ENCODE measurements around the gene MGLL.

The MGLL gene

DNA sequence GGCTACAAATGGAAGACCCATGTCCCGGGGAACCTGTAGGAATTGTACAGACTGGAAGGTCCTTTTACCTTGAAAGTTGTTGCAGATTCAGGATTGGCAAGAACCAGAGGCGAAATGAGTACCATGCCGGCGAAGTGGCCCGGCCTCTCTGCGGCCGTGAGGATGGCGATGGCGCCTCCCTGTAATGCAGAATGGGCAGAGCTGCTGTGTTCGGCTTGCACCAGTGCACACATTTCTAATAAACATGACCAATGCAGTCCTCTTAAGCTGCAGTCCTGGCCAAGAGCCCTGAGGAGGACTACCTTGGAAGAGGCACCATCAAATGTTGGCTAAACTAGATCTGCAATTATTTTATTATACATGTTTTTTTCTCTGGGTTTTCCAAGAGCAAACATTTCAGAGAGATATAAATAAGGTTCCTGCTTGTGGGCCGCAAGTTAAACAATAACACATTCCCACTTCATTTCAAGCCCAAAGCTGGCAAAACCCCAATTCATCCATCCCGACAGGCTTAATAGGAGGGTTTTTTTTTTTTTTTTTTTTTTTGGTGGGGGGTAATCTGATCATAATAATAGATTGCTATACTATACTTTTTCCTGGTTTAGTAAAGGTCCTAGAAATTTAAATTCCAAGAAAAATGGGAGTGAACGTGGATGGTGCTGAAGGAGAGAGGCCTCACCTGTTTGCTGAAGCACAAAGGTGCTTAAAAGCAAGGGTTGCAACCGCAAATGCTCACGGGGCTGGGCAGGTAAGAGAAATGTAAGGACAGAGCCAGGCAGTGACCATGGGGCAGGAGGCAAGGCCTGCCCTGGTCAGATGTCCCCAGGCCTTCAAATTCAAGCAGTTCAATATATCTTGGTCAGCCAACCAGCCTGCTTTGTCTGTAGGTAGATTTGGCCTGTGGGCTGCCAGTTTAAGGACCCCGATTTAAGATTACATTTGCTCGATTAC lies 101.1 kb downstream of the MGLL start:
- ATAC-seq (no peak), DNase-seq (ENCODE audit: low spot score in 2 of 2) (no peak)
- Mint-ChIP-seq H3K4me1 (no peaks in the 10 kb centered on the region), H3K27ac (no peak overlapping the region), H3K36me3 (no peaks in the 10 kb centered on the region), H3K4me3 (no peak overlapping the region), H3K9me3 (no peaks in the 10 kb centered on the region)

DNA sequence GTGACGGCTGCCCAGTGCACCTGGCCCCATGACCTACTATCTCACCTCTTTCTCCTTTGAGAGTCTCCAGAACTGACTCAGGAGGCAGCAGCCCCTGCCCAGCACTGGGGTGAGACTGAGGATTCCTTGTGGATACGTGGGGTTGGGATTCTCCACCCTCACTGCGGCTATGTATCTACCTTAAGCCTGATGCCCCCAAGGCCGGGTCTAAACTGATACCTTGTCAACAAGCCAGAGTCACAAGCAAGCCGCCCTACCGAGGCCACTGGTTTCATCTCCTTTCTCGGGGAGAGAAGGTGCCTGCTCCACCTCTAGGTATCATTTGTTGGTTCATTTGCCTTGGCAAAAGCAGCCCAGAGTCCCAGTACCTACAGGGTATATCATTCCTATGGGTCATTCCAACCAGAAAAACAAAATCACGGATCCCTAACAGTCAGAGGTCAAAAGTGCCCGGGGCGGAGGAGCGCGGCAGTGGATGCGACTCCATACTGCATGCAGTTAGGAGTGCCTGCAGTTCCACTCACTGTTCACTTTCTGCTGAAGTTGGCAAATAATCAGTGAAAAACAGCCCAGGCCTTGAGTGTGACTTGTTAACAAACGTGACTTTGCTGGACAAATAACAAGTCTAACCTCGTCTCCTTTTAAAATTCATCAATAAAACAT lies 102.0 kb downstream of the MGLL start:
- no peak overlapping the region for H3K4me3 Mint-ChIP-seq
- DNase-seq (ENCODE audit: low spot score in 2 of 2) (no peak), ATAC-seq (no peak)
- no peaks in the 10 kb centered on the region for H3K9me3 Mint-ChIP-seq
- no peak overlapping the region for H3K27ac Mint-ChIP-seq
- no peaks in the 10 kb centered on the region for H3K4me1 Mint-ChIP-seq
- no peaks in the 10 kb centered on the region for H3K36me3 Mint-ChIP-seq

DNA sequence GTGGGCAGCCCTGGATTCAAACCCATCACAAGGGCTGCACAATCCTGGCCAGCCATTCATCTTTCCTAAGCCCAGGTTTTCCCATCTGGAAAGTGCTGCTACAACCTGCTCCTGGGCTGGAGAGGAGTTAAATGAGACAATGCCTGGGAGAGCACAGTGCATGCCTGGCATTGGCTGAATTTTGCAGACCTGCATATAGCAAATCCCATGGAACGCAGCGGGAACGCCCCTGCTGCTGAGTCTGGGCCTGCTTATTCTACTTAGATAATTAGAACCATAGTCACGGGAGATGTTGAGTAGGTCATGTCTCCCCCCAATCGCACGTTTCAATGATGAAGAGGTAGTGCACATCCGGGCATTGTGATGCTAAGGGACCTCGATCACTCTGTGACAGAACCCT lies 102.9 kb downstream of the MGLL start:
- no peak for DNase-seq (ENCODE audit: low spot score in 2 of 2)
- H3K9me3 Mint-ChIP-seq: no peaks in the 10 kb centered on the region
- H3K36me3 Mint-ChIP-seq: no peaks in the 10 kb centered on the region
- no peak overlapping the region for H3K27ac Mint-ChIP-seq
- ATAC-seq: no peak
- H3K4me3 Mint-ChIP-seq: no peak overlapping the region
- H3K4me1 Mint-ChIP-seq: no peaks in the 10 kb centered on the region

DNA sequence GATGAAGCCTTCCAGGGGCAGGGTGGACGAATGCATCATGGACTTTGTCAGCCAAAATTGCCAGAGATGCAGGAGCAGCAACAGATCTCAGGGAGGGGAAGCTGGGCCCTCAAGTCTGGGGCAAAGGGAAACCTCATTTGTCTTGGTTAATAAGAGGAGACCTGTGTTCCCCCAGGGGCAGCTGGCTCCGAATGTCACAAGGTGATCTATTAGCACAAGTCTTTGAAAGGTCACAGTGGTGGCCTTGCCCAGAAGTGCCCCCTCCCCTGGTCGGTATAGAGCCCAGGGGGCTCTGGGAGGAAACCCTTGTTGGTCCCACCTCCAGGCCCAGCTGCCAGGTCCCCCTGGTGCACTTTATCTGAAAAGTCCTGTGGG lies 103.4 kb downstream of the MGLL start:
- H3K9me3 Mint-ChIP-seq: no peaks in the 10 kb centered on the region
- ATAC-seq: no peak
- H3K27ac Mint-ChIP-seq: no peak overlapping the region
- no peaks in the 10 kb centered on the region for H3K4me1 Mint-ChIP-seq
- no peak for DNase-seq (ENCODE audit: low spot score in 2 of 2)
- H3K36me3 Mint-ChIP-seq: no peaks in the 10 kb centered on the region
- H3K4me3 Mint-ChIP-seq: no peak overlapping the region

DNA sequence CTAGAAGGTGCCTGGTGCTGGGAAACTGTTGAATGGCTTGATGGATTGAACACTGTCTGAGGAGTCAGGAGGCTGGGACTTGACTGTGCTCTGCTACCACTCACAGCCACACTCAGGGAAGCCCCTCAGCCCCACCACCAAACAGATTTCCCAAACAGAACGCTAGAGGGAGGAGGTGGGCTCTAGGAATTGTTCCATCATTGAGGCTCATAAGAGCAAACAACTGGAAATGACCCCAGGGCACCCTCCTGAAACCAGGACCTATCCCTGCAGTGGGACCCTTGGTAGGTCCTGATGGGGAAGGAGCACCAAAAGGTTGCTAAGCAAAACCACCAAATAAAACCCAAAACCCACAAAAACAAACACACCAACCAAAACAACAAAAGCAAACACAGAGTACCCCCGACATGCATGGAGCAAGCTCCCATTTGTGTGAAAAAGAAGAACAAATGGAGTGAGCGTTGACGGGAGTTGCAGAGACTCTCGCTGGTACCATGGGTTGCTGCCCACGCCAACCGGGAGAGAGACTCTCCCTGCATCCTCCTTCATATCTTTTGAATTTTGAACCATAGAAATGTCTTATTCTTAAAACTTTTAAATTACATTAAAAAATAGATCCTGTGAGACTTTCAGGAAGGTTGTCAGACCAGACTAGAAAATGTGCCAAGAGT lies 103.9 kb downstream of the MGLL start:
- H3K9me3 Mint-ChIP-seq: no peaks in the 10 kb centered on the region
- ATAC-seq: no peak
- H3K4me3 Mint-ChIP-seq: no peak overlapping the region
- H3K27ac Mint-ChIP-seq: no peak overlapping the region
- no peaks in the 10 kb centered on the region for H3K4me1 Mint-ChIP-seq
- no peak for DNase-seq (ENCODE audit: low spot score in 2 of 2)
- no peaks in the 10 kb centered on the region for H3K36me3 Mint-ChIP-seq

DNA sequence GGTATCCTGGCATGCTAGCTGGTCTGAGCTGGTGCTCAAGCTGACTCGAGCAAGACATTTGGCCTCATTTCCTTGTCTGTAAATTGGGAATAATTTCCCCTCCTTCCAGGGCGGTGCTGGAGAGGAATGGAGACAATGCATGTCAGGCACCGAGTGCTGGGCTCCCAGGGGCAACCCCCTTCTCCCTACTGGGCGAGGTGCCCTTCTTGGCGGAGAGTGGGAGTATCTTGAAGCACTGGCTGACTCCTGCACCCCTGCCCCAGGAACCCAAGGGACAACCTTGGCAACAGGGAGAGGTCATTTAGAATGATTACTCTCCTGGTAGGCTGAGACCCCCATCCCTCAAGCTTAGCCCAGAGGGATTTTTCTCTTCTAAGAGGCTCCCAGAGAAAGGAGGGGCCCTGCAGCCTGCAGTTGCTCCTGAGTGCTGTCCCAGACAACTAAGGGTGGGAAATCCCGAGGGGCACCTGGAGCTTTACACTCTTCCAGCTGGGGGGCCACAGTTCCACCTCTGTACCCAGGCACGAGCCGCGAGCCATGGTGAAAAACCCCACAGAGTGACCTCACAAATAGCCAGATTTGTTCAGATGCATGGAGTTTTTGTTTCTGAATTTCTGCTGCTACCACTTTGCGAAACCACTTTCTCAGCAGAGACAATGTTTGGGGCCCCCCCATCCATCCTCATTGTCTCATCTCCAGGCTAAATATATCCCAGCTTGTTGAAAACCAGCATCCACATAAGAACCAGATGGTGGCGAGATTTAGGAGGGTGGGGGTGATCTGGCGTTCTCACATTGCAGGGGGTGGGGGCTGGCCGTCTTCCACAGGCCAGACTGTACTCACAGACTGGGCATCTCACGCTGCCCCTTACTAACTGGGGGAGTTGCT lies 104.7 kb downstream of the MGLL start:
- Mint-ChIP-seq H3K4me3 (no peak overlapping the region), H3K27ac (no peak overlapping the region), H3K36me3 (no peaks in the 10 kb centered on the region), H3K9me3 (no peaks in the 10 kb centered on the region), H3K4me1 (no peaks in the 10 kb centered on the region)
- DNase-seq (ENCODE audit: low spot score in 2 of 2): no peak
- ATAC-seq: no peak

DNA sequence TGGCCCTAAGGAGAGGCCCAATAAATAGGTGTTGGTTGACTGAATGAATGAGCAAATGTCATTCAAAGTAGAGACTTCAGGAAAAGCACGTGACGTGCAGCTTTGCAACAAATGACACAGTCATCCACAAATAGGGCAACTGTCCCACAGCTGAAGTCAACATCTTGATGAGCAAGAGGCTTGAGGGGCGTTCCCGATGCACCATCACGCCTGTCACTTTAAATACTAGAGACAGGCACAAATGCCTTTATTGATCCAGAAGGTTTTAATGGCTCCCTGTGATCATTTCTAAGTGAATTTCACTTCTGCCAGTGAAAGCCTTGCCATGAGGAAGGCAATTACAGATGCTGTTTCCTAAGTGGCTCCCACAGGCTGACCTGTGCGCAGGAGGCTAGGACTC lies 105.9 kb downstream of the MGLL start:
- no peak for DNase-seq (ENCODE audit: low spot score in 2 of 2)
- no peaks in the 10 kb centered on the region for H3K36me3 Mint-ChIP-seq
- H3K4me3 Mint-ChIP-seq: no peak overlapping the region
- ATAC-seq: no peak
- H3K4me1 Mint-ChIP-seq: no peaks in the 10 kb centered on the region
- no peaks in the 10 kb centered on the region for H3K9me3 Mint-ChIP-seq
- H3K27ac Mint-ChIP-seq: no peak overlapping the region

DNA sequence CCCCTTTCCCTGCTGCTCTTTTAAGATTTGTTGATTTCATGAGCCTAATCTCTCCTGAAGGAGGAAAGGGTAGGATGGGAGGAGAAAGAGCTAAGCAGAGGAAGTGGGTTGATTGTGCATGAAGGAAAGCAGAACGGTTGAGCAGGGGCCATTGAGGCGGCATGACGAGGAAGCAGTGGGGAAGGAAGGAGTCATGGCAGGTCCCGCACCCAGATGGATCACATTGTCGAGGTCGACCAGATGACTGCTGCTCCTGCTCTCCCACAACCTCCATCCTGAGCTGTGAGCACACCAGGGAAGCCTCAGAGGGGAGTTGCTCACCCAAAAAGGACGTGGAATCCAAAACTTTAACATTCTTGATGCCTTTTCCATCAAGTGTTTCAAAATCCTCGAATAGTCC lies 106.8 kb downstream of the MGLL start:
- Mint-ChIP-seq H3K4me3 (no peak overlapping the region), H3K36me3 (no peaks in the 10 kb centered on the region), H3K9me3 (no peaks in the 10 kb centered on the region), H3K4me1 (no peaks in the 10 kb centered on the region), H3K27ac (no peak overlapping the region)
- DNase-seq (ENCODE audit: low spot score in 2 of 2) (no peak), ATAC-seq (no peak)

DNA sequence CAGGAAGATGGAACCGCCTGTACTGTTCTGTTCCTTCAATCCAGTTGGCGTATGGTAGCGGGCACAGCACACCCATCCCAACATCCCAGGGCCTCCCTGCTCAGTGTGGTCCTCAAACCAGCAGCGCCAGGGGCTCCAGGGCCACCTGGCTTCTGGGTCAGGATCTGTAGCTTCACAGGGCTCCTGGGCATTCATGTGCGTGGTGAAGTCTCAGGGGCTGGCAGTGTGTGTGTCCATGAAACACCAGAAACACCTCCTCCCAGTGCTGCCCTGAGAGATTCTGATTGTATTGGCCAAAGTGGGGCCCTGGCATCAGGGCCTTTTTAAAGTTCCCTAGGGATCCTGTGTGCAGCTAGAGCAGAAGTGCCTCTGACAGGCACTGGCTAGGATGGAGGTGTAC lies 107.4 kb downstream of the MGLL start:
- no peak for ATAC-seq
- no peaks in the 10 kb centered on the region for H3K9me3 Mint-ChIP-seq
- no peak overlapping the region for H3K27ac Mint-ChIP-seq
- no peaks in the 10 kb centered on the region for H3K36me3 Mint-ChIP-seq
- DNase-seq (ENCODE audit: low spot score in 2 of 2): no peak
- H3K4me3 Mint-ChIP-seq: no peak overlapping the region
- no peaks in the 10 kb centered on the region for H3K4me1 Mint-ChIP-seq

DNA sequence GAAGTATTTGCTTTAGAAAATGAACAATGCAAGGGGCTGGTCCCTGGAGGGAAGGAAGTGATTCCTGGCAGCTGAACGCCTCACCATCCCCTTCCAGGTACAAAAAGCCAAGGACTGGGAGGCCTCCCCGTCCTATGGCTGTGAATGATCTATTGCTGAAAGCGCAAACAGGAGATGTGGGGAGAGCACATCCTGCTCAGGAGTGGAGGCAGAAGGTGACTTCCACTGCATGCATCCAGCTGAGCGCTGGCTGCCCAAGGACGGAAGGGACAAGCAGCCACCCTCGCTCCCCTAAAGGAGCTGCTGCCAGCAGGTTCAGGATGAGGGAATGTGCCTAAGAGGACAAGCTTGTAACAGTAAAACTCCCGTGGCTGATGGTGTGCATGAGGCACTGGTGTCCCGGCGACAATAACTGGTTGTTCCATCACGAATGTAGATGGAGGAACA lies 108.2 kb downstream of the MGLL start:
- ATAC-seq: no peak
- no peaks in the 10 kb centered on the region for H3K4me1 Mint-ChIP-seq
- H3K27ac Mint-ChIP-seq: no peak overlapping the region
- no peak for DNase-seq (ENCODE audit: low spot score in 2 of 2)
- H3K36me3 Mint-ChIP-seq: no peaks in the 10 kb centered on the region
- H3K4me3 Mint-ChIP-seq: no peak overlapping the region
- H3K9me3 Mint-ChIP-seq: no peaks in the 10 kb centered on the region

DNA sequence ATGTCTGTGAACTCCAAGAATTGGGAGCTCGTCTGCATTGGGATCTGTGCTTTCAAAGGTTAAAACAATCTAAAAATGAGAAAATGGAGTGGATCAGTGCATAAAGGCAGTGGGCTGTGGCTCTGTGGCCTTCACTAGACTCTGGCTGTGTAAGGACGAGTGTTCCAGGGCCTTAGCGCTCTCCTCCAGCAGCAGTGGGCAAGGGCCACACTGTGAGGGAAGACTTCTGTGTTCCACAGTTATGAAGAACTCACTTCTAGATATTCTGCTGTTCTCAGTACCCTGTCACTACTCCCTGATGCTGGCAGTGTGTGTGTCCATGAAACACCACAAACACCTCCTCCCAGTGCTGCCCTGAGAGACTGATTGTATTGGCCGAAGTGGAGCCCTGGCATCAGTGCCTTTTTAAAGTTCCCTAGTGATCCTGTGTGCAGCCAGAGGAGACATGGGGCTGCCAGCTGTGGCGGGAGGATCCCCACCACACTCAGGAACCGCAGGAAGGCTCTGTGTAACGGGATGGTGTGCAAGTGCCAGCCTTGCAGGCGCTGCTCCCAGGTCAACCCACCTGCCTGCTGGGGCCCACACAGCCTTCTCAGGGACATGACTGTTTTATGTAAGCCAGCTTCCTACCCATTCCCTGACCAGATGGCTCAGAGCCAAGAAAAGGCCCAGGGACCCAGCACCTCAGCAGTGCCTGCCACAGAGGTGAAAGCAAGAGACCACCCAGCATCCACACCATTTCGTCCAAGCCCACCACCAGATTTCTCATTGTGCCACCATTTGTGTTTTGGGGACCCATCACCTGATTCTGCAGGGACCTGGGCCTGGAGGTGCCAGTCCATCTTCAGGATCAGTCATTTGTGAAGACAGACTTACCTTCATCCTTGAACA lies 109.2 kb downstream of the MGLL start:
- ATAC-seq: no peak
- Mint-ChIP-seq H3K9me3 (no peaks in the 10 kb centered on the region), H3K36me3 (no peaks in the 10 kb centered on the region), H3K4me3 (no peak overlapping the region), H3K4me1 (no peaks in the 10 kb centered on the region), H3K27ac (no peak overlapping the region)
- no peak for DNase-seq (ENCODE audit: low spot score in 2 of 2)

DNA sequence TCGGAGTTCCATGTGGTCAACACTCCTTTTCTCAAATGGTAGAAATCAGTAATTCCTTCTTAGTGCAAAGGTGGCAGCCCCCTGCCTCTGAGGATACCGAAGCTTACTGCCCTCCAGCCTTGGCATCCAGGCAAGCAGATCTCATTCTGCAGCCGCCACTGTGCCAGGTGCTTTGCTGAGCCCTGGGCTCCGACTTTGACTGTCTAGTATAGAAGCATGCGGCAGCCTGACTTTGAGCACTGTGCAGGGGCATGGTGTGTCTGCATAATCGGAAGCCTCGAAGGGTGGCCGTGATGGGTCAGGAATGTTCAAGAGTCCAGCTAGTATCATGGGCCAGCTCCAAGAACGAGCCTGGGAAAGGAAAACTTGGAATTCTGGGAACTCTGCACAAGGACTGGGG lies 109.9 kb downstream of the MGLL start:
- no peaks in the 10 kb centered on the region for H3K4me1 Mint-ChIP-seq
- H3K4me3 Mint-ChIP-seq: no peak overlapping the region
- no peak overlapping the region for H3K27ac Mint-ChIP-seq
- ATAC-seq (no peak), DNase-seq (ENCODE audit: low spot score in 2 of 2) (no peak)
- H3K36me3 Mint-ChIP-seq: no peaks in the 10 kb centered on the region
- H3K9me3 Mint-ChIP-seq: no peaks in the 10 kb centered on the region

DNA sequence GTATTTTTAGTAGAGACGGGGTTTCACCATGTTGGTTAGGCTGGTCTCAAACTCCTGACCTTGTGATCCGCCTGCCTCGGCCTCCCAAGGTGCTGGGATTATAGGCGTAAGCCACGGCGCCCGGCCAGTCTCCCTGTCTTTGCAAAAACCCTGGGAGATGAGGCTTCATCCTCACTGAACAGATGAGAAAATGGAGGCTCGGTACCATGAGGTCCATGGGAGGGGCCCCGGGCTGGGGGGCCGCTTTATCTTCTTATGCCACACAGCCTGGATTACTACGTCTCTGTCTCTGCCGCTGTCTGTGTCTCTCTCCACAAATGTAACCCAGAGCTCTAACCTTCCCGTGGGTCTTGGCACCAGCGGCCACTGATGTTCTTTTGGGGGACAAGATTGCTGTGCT lies 110.4 kb downstream of the MGLL start:
- ATAC-seq (no peak), DNase-seq (ENCODE audit: low spot score in 2 of 2) (no peak)
- H3K27ac Mint-ChIP-seq: no peak overlapping the region
- no peaks in the 10 kb centered on the region for H3K36me3 Mint-ChIP-seq
- H3K9me3 Mint-ChIP-seq: no peaks in the 10 kb centered on the region
- no peaks in the 10 kb centered on the region for H3K4me1 Mint-ChIP-seq
- H3K4me3 Mint-ChIP-seq: no peak overlapping the region

DNA sequence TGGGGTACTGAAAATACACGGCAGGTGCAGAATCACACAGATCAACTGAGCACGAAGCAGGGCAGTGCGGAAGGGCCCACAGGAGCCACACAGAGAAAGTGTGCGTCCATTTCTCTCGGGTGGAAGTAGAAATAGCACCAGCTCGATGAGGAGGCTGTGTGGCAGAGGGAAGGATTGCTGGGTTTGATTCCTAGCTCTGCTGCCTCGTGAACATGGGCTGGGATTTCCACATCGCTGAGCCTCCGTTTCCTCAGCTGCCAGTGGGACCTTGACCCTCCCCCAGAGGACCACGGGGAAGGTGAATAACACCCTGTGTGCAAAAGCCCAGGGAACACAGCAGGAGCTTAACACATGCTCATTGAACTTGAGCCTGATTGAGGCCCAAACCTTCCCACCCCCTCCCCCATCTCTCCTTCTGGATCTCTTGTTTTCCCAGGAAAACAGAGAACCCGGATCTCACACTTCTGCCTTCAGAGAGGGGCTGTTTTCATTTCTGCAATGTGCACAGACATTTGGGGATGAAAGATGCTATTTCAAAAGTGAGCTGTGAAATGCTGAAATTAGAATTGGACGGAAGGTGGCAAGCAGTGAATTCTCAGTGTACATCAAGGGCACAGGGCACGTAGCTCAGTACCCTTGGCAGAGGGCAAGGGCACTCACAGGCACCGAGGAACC lies 111.2 kb downstream of the MGLL start:
- ATAC-seq (no peak), DNase-seq (ENCODE audit: low spot score in 2 of 2) (no peak)
- Mint-ChIP-seq H3K4me1 (no peaks in the 10 kb centered on the region), H3K4me3 (no peak overlapping the region), H3K36me3 (no peaks in the 10 kb centered on the region), H3K9me3 (no peaks in the 10 kb centered on the region), H3K27ac (no peak overlapping the region)

Measured in stimulated activated effector memory CD8-positive, alpha-beta T cell treated with anti-CD3 and anti-CD28 coated beads, Interleukin-12 subunit alpha, Interleukin-12 subunit beta, amount 100 ng/mL, for 72 hours (primary cell).